NCI-H187 (cell line): ENCODE results near the gene ERLIN1.

ENCODE experiments used
- DNase-seq, 2 experiments: peaks; one replicate each; lab custom pipeline; 2025; lab: John Stamatoyannopoulos, UW

ERLIN1 gene

DNA sequence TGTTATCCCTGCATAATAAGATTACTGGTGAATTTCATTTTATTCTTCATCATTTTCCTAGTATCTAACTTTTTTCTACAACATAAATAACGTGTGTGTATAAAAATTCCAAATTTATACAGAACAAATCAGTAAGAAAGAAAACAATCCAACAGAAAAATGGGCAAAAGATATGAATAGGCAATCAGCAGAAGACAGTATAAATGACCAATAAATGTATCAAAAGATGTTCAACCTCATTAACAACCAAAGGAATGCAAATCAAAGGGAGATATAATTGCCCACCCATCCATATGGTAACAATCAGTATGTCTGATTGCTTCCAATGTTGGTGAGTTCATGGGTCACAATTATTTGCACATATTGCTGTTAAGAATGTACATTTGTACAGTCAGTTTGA is 13.5 kb downstream of the ERLIN1 start:
- no peak for DNase-seq

DNA sequence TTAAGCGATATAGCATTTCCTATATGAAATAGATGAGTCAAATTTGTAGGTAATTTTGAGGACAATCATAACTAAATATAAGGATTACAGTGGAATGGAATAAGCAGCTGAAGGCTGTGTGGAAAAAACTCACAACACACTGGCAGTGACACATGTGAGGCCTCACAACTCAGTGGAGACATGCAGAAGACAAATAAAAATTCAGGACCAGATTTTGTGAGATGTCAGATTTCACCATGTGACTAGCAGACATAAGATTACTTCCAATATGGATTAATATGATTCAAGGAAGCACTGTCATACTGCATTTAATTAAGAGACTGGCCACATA is 17.6 kb downstream of the ERLIN1 start:
- DNase-seq, result no peak

DNA sequence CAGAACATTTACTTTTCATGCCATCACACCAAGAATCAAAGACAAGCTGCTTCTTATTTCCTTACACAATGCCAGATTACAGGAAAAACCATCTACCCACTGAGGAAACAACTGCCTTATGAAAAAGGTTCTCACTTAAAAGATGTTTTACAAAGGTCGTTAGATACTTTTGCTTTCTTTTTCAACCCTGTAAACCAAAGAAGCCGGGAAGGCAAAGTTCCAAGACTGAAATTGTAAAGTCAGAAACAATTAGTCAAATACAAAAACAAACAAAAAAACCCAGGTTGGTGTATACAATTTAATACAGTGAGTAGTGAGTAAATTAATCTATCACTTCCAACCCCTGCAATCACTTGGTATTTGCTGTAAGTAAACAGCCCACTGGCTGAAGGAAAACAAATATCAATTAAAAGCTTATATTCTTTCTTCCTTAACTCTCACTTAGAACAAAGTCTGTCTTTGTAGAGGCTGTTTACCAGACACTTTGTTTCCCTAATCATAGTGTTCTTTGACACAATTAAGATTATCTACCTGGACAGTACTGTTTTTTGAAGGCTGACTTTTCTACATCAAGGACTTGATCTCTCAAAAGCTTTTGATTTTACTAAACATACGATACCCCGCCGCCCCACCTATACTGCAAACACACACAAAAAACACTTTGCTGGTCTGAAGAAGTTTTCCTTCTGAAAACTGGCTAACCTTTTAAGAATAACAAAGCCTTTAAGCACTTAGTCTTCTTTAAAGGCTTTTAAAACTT is 18.1 kb downstream of the ERLIN1 start:
- DNase-seq, result no peak

DNA sequence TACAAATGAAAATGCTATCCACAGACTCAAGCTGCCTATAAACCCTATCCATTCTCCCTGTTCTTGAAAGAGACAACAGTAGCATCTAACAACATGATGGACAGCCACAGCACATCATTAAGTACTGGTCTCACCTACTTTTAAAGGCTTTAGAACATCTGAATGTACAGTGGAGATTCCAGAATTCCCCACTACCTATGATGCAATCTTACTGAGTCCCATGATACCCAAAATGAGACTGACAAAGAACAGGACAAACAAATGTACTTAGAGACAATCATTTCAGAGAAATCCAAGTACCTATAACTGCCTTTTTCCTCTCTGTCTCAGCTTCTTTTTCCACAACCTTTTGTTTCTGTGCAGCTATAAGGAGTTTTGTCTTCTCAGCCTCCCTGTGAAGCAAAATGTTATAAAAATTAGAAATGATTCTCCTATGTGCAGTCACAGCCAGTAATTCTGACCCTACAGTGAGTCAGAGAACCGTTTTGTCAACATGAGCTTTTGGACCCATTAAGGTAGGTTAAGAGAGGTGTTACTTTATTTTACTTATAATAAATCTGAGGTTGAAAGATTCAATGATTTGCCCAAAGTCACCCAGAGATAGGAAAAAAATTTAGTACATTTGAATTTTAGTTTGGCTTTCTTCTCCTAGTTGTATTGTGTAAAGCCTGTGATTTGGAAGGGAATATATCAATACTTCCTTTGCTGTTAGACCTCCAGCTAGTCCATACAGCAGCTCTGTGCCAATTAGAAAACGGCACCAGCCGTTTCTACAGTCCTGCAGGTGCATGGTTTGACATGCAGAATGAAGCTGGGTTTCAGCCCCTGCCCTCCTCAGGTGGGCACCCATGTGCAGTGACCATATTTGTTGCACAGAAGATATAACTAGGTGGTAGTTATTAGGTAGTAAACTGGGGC is 21.9 kb downstream of the ERLIN1 start:
- no peak for DNase-seq

DNA sequence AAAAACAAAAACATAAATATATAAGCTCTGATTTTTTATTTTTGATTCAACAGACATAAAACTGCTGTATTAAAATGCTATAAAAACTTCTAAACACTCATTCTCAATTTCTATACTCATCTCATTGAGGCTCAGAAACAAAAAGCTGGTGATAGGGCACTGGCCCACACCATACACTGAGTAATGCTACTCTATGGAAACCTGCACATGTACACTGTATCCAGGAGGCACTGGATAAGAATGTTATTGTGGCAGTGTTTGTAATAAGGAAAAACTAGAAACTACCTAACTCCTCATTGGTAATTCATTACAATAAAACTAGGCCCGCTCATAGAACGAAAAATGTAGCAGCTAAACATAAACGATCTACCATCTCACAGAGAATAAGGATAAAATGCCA is 23.1 kb downstream of the ERLIN1 start:
- DNase-seq, result no peak

DNA sequence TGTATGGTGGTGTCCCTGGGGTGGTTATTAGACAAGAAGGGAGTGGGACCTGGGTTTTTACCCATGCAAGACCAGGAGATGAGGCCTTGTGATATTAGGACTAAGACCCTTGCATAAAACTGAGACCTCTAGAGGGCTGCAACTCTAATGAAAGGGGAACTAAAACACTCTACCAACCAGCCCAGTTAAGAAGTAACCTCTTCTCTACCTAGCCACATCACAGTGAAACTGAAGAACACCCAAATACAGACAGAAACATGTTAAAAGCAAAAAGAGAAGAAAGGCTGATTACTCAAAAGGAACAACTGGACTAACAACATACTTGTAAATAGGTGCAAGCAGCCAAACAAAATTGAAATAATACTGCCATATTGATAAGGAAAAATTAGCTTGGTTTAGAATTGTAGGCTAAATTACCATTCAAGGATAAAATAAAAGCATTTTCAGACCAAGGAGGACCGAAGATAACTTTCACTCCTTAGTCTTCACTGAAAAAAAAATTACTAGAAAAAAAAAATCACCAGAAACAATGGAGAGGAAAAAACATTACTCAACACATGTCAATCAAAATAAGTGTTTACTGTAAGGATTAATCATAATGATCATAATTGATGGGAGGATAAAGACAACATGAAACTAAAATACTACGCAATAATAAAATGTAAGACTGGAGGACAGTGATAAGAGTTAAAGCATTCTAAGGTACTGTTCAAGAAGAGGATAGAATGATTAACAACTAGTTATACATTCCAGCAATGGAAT is 27.6 kb downstream of the ERLIN1 start:
- DNase-seq, result no peak

DNA sequence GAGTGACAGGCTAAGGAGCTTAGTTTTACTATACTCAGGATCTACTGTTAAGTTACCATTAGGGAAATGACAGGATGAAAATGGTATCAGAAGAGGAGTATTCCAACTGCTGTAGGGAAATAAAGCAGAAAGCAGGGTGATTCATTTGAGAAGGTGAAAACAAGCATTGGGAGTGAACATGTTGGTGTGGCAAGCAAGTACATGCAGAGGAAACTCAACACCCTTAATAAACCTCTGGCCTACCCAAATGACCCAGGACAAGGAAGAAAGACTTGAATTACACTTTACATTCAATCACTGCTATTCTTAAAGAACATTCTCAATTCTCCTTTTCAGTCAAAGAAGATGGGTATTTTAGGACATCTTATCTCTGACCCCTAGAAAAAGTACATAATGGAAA is 28.7 kb downstream of the ERLIN1 start:
- no peak for DNase-seq

DNA sequence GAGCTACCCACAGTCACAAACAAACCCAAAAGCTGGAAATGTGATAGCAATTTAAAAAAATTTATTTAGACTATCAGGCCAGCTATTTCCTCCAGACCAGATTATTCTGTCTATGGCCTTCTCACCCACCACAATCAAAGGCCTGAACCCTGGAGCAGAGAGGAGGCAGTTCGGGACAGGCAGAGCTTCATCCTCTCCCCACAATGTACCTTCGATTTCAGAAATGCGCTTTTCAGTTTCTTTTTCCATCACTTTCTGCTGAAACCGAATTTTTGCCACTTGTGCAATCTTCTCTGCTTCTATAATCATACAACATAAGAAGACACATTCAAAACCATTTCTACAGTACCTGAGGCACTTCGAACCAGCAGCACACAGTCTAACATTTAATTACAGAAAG is 29.9 kb downstream of the ERLIN1 start:
- no peak for DNase-seq

DNA sequence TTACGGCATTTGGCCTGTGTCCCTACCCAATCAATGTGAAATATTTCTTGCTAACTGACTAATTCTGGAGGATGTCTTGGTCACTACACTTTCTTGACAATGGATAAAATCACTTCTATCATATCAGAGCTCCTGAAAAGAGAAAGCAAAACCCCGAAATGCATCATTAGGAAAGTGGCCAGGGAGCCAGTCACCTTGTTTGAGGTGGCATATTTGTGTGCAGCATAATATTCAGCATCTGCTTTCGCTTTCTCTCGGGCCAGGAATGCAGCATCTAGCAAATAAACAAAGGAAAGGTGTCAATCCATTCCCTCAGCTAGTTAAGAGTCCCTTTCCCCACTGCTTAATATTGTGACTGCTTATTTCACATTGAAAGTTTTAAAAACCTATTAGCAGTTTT is 31.2 kb downstream of the ERLIN1 start:
- no peak for DNase-seq

DNA sequence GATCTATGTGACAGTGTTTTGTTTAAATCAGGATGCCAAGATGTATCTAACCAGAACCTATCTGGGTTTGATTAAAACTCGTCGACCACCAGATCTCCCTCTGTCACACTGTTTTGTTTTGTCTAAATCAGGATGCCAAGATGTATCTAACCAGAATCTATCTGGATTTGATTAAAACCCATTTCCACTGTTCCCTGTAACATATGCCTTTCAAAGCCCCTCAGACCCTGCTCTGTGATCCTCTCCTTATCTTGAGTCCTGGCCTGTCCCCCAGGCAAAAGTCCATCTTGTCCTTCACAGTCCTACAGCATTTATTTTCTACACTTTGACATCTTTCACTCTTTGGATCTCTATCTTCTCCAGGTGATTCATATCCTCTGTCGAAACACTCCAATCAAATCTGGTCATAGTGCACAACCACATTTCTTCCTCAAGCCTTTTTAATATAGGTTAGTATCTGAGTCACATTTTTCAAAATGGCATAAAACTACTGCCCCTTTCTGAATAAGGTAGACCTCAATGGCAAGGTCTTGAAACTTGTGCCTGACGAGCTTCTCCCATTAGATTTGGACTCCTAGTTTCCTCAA is 32.5 kb downstream of the ERLIN1 start:
- no peak for DNase-seq

DNA sequence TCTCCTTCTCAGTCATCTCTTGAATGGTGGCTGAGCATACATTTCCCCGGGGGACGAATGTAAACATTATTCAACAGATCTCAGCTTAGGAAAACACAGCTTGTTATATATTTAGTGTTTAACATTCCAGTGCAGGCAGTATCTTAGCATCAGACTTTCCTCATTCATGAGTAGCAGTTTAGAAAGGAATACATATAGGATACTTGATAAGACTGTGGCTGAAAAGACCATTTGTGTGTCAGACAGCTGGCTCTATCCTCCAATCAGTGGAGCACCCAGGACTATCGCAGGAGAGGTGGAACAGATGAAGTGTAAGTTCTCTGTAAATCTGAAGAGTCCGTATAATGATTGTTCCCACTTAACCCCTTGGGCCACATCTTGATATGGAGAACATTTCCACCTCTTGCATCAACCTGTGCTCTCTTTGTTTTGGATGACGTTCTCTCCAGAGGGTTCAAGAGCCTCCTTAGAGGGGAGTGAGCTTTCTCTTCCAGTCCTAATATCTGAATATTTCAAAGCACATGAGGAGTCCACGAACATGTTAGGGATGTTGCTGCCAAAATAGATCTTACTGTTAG is 34.0 kb downstream of the ERLIN1 start:
- no peak for DNase-seq

DNA sequence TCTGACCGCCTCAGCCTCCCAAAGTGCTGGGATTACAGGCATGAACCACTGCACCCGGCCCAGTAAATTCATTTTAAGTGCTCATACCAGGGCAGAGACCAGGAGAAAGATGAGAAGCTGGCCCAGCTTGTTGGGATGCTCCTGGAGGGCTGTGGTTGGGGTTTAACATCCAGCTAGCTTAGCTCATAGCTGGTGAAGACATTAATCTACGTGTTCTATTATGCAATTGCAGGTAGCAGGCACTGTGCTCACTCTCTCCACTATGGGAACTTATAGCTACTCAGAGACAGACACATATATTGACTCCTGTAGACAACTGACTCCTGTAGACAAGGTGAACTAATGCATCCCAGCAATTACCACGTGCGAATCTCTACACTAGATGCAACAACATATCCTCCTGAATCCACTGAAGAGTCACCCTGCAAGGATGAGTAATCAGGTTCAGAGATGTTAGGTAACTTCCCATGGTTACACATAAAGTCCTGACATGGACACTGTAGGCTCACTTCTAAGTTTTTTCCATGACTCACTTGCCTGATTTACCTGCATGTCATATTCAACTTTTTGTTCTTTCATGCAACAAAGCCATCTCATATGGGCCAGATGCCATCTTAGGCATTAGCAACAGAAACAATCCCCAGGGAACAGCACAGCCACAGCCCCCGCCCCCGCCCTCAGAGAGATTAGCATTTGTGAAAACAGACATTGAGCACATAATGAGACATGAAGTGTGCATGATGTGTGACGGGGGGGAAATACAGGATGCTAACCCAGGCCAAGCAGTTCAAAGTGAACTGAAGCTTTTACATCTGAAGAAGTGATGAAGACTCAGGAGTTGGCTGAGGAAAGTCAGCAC is 37.2 kb downstream of the ERLIN1 start:
- DNase-seq, result no peak

DNA sequence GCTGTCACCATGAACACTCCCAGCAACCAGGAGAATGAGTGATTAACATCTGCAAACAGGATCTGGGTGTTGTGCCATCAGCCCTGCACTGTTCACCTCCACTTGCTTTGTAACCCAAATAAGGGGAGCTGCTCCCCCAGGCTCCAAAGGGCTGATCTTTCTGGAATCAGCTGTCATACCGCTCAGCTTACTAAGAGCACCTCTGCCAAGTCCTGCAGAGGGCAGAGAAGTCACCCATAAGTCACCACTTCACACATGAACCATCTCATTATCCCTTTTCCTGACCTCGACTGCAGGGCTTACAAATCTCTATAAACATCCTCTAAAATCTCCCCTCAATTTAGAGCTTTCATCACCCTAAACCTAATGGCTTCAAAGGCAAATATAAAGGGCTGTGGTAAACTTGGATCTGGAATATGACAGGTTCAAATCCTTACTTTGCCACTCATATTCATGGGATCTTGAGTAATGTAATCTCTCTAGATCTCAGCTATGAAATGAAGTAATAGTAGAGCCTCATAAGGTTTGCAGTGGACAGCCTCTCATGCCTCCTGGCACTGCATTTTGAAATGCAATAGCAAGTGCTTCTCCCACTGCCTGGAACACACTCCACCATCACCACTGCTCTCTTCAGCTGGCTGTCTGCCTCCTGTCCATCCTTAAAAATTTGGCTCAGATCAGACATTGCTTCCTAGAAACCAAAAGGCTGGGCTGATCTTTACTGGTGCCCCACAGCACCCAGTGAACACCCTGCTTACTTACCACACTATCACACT is 38.8 kb downstream of the ERLIN1 start:
- no peak for DNase-seq

DNA sequence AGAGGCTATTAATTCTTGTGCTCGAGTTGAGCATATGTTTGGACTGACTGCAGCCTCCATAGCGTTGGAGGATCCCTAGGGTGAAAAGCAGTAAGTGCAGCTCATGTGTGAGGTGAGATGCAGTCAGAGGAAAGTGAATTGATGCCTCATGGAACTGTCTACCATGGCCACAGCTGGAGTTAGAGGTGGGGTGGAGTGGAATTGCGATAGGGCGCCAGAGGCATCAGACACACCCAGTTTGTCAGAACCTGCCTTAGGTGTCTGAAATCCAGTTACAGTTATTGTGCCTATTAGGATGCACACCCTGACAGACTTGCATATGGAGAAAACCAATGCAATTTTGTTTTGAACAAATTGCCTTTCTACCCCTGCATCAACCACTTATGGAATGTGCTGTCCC is 39.4 kb downstream of the ERLIN1 start:
- DNase-seq, result no peak

DNA sequence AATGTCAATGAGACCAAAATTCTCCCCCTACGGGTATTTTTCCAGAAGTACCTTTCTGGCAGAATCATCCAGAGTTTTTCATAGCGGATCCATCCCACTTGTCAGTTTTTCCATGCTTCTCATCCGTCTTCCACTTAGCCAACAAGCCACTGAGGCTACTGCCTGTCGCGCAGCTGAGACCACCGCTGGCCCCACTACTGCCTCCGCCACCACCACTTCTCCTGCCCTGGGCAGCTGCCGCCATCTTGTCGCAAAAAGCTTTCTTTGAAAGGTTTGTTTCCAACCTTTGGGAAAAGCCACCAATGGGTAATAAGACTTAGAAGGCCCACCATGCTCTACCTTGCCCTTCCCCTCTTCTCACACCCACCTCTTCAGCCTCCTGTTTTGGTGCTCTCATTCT is 42.1 kb downstream of the ERLIN1 start:
- no peak for DNase-seq

DNA sequence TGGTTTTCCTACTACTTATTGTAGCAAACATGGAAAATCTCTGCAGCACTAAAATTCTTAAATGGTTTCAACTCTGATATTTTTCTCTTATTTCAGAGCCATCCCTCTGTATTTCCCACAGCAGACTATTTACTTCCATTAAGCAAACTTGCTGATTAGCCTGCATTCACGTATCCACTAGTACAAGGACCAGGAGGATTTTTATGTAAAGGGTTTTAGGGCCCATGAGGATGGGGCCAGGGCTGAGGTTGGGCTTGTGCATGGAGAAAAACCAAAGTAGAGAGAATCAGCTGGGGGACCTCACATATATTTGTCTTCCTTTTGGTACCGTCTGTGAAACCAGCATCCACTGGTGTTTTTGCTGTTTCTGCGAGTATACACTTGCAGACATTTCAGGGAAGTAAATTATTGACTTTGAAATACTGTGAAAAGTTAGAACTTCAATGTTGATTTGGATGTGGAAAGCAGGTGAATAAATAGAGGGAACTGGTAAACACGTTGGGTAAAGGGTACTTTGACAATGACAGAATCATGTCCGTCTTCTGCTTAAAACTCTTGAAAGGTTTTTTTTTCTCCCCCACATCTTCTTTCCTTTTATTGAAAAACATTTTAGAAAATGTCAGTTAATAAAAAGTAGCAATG is 44.3 kb downstream of the ERLIN1 start:
- no peak for DNase-seq

DNA sequence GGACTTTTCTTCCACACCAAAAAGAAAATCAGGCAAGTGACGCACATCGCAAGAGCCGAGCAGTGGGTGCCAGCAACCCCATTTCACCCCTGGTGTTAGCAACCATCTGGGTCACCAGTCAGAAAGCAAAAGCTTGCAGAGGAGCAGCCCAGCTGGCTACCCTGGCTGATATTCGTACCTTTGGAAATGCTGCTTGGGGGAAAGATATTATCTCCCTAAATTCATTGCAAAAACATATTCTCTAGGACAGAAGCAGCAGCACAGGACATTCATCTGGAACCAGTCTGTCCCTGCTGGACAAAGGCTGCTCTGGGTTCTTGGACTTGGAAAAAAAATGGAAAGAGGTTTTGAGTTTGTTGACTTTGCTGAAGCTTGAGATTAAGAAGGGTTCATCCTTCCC is 45.8 kb downstream of the ERLIN1 start:
- DNase-seq, result no peak

DNA sequence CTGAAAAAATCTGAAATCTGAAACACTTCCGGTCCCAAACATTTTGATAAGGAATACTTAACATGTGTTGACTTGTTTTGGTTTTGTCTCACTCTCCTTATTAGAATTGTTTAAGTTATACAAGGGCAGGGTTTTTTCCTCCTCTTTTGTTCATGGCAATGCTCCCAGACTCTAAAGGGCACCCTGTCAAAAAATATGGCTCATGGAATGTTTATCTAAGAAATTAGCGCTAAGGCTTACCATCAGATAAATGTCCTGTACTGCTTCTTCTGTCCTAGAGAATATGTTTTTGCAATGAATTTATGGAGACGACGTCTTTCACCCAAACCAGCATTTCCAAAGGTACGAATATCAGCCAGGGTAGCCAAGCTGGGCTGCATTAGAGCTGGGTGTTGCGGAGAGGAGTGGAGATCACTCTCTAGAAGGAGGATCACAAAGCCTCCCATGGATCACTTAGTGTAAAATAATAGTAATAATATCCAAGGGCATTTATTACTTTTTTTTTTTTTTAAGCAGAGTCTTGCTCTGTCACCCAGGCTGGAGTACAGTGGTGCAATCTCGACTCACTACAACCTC is 46.8 kb downstream of the ERLIN1 start:
- DNase-seq, result no peak

DNA sequence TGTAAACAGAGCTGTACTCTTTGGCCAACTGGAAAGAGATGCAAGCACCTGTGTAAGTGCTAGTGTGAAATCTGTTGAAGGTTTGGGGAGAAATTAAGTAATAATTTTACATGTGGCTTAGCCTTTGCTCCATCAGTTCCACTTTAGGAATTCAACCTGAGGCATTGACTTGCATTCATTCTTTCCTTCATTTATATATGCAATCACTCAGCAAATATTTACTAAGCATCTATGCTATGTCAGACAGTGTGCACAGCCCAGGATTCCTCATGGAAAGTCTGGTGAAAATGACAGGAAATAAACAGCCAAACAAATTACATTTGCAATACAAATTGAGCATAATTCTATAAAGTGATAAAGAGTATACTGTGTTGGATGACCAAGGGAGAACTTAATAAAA is 50.3 kb downstream of the ERLIN1 start:
- no peak for DNase-seq
